ENCODE data around the gene NINJ2. TPM values are rescaled to one million over a fixed set of nuclear protein-coding genes. Genes with fewer than 3 reads are reported as not detected.

The NINJ2 gene
- total RNA-seq, 4 donors from 2014 or later, result 1.4 to 8.0 (median 5.6) TPM

DNA sequence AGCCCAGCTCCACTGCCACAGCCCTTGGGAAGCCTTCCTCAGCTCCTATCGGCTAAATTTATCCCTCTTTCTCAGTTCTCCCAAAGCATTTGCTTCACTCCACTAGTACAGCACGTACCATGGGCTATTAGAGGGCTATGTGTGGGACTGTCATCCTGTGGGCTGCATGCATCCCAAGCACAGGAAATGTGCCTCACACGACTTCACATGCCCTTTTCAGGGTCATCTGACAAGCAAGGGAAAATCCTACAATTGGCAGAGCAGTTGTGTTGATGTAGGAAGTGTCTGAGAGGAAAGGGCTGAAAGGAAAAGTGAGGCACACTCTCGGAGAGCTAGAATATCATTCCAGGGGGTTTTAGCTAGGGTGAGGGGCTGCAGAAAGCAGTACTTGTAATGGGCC lies 47.6 kb downstream of the NINJ2 start:
- 69 to 79% methylated on average over 3 to 4 of the region's 4 CpGs for WGBS, 2 donors (ENCODE audit: low coverage in 1 of 2)

GRCh38 chr12:614411-614970 lies 48.8 kb downstream of the NINJ2 start:
- Histone ChIP-seq H3K9me3 (no peaks in the 10 kb centered on the region), H3K36me3 (no peaks in the 10 kb centered on the region), H3K4me1 (no peaks in the 10 kb centered on the region), H3K27me3 (no peaks in the 10 kb centered on the region), H3K27ac (no peak overlapping the region), H3K4me3 (no peak overlapping the region)
- intact Hi-C loops (cut with DNase I; ENCODE audit: low total_unique reads), result loop anchor here (5.0 kb wide), 1 partner anchor 1943 kb away; no protein-coding TSS in a partner anchor
- WGBS, 2 donors (ENCODE audit: low coverage in 1 of 2), result 72% methylated on average over 12 of the region's 12 CpGs; no CpG with 5 or more reads in 1 of the 2 donors
- in situ Hi-C loops (cut with MboI; ENCODE audit: low pct_ligation_motif_present in 1 of 4, low pct_unique_long_range_greater_than_20kb in 1 of 4, low sequenced_read_pairs in 3 of 4), result no loop called here
- DNase-seq, result peak; percentile 21
- TF ChIP-seq CTCF (IDR thresholded peaks at IDR 0.05) (no peak), POLR2AphosphoS5 (IDR thresholded peaks at IDR 0.05) (no peak), EP300 (IDR thresholded peaks at IDR 0.05; ENCODE audit: low read depth) (no peak), POLR2A (IDR thresholded peaks at IDR 0.05) (no peak)

More for the DNA sequence above, 47.6 kb downstream of the NINJ2 start:
- Histone ChIP-seq H3K9me3 (no peaks in the 10 kb centered on the region), H3K27ac (no peak overlapping the region), H3K27me3 (no peaks in the 10 kb centered on the region), H3K4me1 (no peaks in the 10 kb centered on the region), H3K36me3 (no peaks in the 10 kb centered on the region), H3K4me3 (no peak overlapping the region)
- intact Hi-C loops (cut with DNase I; ENCODE audit: low total_unique reads), result no loop called here
- DNase-seq, result no peak
- in situ Hi-C loops (cut with MboI; ENCODE audit: low pct_ligation_motif_present in 1 of 4, low pct_unique_long_range_greater_than_20kb in 1 of 4, low sequenced_read_pairs in 3 of 4), result no loop called here
- TF ChIP-seq CTCF (IDR thresholded peaks at IDR 0.05), result no peak
- TF ChIP-seq POLR2A (IDR thresholded peaks at IDR 0.05), result no peak
- no peak for TF ChIP-seq EP300 (IDR thresholded peaks at IDR 0.05; ENCODE audit: low read depth)
- no peak for TF ChIP-seq POLR2AphosphoS5 (IDR thresholded peaks at IDR 0.05)

DNA sequence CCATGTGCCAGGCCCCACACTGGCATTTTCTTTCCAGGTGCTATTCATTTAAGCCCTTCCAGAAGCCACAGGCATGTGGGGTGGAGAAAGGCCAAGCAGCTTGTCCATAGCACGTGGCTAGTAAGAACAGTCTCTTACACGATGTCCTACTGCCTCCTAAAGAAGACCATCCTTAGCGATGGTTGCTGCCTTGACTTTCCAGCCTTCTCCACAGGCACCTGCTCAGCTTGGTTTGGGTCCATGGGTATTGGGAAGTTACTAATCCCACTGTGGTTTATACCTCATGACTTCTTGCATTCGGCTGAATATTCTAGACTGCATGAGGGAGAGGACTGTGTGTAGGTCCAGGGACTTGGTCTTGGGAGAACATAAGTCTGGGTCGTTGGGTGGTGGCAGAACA lies 49.2 kb downstream of the NINJ2 start:
- Histone ChIP-seq H3K27ac (no peak overlapping the region), H3K27me3 (no peaks in the 10 kb centered on the region), H3K36me3 (no peaks in the 10 kb centered on the region), H3K4me1 (no peaks in the 10 kb centered on the region), H3K4me3 (no peak overlapping the region), H3K9me3 (no peaks in the 10 kb centered on the region)
- in situ Hi-C loops (cut with MboI; ENCODE audit: low pct_ligation_motif_present in 1 of 4, low pct_unique_long_range_greater_than_20kb in 1 of 4, low sequenced_read_pairs in 3 of 4), result no loop called here
- no peak for DNase-seq
- intact Hi-C loops (cut with DNase I; ENCODE audit: low total_unique reads), result loop anchor here (5.0 kb wide), 1 partner anchor 1943 kb away; no protein-coding TSS in a partner anchor
- WGBS, 2 donors (ENCODE audit: low coverage in 1 of 2), result 83 to 85% methylated on average over 2 to 5 of the region's 5 CpGs
- no peak for TF ChIP-seq POLR2A (IDR thresholded peaks at IDR 0.05)
- TF ChIP-seq POLR2AphosphoS5 (IDR thresholded peaks at IDR 0.05), result no peak
- no peak for TF ChIP-seq EP300 (IDR thresholded peaks at IDR 0.05; ENCODE audit: low read depth)
- TF ChIP-seq CTCF (IDR thresholded peaks at IDR 0.05), result no peak

- DNase-seq, result no peak
- no peak overlapping the region for H3K4me3 ChIP-seq
- H3K36me3 ChIP-seq, result no peaks in the 10 kb centered on the region
- in situ Hi-C loops (cut with MboI; ENCODE audit: low pct_ligation_motif_present in 1 of 4, low pct_unique_long_range_greater_than_20kb in 1 of 4, low sequenced_read_pairs in 3 of 4) (no loop called here), intact Hi-C loops (cut with DNase I; ENCODE audit: low total_unique reads) (loop anchor here (5.0 kb wide), 1 partner anchor 1944 kb away; no protein-coding TSS in a partner anchor)
- no peaks in the 10 kb centered on the region for H3K9me3 ChIP-seq
- H3K4me1 ChIP-seq, result no peaks in the 10 kb centered on the region
- TF ChIP-seq POLR2A (IDR thresholded peaks at IDR 0.05) (no peak), POLR2AphosphoS5 (IDR thresholded peaks at IDR 0.05) (no peak), EP300 (IDR thresholded peaks at IDR 0.05; ENCODE audit: low read depth) (no peak), CTCF (IDR thresholded peaks at IDR 0.05) (no peak)
- H3K27me3 ChIP-seq, result no peaks in the 10 kb centered on the region
- 90 to 100% methylated on average over 1 to 4 of the region's 4 CpGs for WGBS, 2 donors (ENCODE audit: low coverage in 1 of 2)
- H3K27ac ChIP-seq, result no peak overlapping the region
Measured at GRCh38 chr12:612886-613285, 50.4 kb downstream of the NINJ2 start.
